NCI-H345 treated with DMSO at 0.1 percent for 48 hours (cell line): ENCODE measurements around the gene RHBDF2.

Source experiments
- DNase-seq: peaks from one replicate; lab custom pipeline; 2025; ENCODE audit not compliant: unreplicated experiment; lab: John Stamatoyannopoulos, UW

The RHBDF2 gene

DNA sequence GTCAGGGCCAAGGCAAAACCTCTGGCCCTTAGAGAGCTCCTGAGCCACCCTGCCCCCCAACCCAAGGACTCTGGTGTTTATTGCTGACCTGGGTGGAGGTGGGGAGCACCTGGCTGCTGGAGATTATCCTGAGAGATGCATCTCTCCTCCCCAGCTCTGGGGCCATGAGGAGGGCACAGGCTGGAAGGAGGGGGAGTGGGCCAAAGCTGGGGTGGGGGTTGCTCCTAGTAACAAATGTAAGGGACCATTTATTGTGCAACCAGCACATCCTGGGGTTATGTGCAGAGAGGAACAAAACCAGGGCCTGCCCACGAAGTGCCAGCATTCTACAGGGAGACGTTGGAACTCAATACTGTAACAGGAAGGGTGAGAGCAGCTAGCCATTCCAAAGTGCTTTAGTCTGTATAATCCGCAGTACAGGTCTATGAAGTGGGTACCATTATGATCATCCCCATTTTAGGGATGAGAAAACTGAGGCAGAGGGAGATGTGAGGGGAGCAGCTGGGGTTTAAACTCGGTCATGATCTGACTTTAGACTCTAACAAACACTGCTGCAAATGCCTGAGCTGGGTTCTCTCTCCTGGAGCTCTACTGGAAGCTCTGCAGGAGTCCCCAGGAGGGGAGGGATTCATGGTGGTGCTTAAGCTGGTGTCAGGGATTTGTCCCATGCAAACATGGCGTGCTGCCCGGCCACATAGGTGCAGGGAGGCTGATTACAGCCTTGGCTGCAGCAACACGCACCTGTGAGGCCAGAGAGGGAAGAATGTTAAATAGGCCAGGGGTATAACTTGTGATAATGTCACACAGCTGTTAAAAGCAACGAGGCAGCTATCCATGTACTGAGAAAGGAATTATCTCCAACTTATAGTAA is 1.4 kb upstream of the RHBDF2 start:
- DNase-seq = no peak

DNA sequence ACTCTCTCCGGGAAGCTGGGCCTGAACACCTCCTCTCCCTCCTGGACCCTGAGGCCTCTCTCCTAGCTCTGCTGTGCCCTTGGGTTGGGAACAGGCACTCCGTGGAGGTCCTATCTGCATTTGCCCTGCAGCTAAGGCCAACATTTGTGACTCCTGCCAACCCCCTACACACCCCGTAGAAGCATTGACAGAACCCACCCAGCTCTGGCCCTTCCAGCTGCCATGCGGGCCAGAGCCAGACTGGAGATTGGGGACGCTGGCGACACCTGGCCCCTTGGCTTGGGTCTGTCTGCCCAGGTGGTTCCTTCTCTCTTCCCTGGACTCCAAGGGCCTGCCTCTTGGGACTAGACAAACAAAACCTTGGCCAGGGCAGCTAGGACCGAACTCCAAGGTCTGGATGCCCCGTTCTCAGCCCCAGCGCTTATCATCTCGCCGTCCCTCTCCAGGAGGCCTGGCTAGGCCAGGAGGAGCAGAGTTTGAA is 644 bp upstream of the RHBDF2 start:
- DNase-seq = no peak

DNA sequence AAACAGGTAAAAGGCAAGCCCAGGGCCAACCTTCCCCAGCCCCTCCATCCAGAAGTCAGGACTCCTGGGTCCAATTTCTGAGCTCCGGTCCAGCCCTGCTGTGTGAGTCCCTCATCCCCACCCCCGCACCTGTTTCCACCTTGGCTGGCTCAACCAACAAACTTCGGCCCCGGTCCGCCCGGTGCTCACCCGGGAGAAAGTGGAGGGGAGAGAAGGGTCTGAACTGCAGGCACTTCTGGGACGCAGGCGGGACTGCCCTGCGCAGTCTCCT is 541 bp downstream of the RHBDF2 start:
- no peak for DNase-seq

DNA sequence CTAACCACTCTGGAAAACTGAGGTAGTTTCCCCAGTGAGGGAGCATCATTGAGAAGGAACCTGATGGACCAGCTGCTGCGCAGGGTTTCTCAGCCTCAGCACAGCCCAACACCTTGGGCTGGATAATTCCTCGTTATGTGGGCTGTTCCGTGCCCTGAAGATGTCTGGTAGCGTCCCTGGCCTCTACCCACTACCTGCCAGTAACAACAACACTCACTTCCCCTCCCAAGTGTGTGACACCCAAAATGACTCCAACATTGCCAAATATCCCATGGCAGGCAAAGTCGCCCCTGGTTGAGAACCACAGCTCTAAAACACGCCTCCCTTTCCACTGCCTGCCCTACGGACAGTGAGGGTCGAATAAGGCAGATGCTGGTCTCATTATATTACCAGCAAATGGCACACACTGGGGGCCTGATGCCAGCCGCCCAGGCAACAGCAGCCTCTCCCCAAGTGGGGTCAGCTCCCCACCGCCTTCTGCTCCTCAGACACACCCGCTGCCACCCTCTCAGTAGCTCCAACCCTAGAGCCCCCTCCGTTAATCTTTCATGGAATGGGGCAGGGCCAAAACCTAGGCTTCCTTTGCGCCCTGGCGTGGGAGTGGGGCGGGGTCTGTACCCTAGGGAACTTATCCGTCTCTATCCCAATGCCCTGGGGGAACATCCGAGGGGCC is 1.0 kb downstream of the RHBDF2 start:
- DNase-seq = no peak

DNA sequence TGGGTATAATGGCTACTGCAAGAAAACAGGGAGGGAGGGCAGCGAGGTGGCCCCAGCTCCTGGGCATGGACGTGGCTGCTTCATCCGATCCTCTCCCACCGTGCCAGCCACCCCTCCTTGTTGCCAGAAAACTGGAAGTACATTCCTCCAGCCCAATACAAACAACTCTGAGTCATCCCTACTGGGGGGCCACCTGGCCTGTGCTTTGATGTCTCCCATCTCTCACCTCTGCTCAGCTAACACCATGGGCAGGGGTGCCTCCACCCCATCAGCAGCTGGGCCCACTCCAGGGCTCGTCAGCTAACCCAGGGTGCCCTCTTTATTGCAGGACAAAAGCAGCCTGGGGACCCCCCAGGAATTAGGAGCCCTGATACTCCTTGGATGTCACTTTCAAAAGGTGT is 2.0 kb downstream of the RHBDF2 start:
- no peak for DNase-seq

DNA sequence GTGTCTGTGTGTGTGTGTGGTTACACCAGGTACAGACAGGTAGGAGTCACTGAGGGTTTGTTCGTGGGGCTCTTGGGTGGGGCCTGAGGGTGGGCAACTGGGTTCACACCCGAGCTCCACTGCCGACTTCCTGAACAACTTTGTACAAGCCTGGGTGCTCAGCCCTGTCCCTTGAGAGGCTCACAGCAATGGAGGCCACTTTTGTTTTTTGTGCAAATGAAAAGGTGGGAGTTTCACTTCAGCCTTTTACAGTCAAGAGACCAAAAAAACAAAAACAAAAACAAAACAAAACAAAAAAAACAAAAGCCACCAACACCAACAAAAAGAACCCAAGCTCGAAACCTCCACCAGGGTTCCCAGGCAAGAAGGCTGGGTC is 2.4 kb downstream of the RHBDF2 start:
- DNase-seq = no peak

DNA sequence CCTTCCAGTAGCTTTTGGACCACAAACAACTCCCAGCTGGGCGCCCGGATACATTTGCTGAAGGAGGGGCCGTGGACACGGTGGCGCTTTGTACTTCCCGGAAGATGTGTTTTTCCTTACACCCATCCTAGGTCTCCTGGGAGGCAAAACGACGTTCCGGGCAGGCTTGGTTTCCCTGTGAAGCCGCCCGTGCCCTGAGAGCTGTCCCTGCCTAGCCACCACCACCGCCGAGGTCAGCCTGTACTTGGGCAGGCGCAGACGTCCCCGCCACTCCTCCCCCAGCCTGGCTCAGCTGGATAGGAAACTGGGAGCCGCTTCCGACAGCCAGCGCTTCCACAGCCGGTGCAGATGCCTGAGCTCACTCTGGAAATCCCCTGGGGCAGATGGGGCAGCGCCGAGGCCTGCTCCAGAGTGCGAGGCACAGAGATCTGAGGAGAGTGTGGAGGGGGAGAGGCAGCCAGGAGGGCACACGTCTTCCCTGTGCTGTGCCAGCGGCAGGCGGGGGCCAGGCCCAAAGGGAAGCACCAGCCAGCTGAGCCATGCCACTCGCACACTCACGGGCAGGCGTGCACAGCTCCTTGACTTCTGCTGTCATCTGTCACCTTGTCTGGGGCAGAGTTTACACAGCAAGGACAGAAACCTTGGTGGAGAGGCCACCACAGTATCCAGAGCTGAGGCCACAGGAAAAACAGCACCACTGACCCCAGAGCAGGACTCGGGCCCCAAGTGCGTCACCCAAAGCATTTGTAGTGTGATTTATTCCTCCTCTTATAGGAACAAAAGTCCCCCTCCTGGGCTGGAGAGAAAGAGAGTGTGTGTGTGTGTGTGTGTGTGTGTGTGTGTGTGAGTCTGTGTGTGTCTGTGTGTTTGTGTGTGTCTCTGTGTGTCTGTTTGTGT is 3.0 kb downstream of the RHBDF2 start:
- DNase-seq = no peak

DNA sequence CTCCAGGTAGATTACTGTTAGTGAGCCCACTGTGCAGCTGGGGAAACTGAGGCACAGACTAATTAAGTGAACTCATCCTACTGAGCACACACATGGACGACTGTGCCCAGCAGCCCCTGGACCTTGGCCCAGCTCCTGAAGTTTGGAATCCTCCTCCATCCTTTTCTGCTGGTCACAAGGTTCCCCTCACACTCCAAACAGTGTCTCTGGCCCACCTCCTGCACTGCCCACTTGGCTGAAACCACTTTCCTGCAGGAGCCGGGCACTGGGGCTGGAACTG is 3.6 kb downstream of the RHBDF2 start:
- DNase-seq = no peak

DNA sequence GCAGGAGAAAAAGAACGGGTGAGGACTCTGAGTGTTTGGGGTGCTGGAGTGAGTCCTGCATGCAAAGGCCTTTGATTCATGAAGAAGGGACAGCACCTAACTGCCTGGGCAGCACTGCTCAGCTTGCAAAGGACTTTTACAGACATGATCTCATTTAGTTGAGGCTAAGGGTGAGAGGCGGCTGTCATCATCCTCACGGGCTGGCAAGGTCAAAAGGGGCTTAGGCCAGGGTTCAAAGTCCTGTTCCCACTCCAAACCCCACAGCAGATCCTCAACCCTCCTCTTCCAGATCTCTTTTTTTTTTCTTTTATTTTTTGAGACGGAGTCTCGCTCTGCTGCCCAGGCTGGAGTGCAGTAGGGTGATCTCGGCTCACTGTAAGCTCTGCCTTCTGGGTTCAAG is 4.8 kb downstream of the RHBDF2 start:
- DNase-seq = no peak

DNA sequence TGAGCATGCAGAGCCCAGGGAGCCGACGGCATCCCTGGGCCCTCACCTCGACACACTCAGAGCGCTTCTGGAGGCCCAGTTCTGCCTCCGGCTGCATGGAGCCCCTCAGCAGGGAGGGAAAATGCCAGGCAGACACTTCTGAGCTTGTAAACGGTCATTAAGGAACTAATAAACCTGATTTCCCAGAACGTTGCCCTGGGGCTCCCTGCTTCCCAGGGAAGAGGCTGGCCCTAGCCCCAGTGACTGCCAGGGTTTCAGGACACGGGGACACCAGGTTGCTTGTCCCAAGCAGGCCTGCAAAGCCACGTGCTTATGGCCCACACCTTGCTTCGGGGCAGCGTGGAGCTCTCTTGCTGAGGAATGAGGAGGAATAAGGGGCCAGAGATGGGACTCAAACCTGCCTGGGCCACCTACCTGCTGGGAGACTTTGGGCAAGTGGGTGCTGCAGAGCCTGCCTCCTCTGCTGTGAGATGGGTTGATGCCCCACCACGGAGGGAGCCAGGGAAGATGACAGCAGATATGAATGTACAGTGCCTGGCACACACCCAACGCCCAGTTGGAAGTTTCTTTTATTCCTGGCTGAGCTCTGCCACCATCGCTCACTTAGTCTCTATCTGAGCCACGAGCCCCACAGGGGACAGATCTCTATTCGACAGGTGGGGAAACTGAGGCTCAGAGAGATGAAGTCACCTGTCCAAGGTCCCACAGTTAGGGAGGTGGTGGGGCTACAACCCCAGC is 5.4 kb downstream of the RHBDF2 start:
- DNase-seq = no peak

DNA sequence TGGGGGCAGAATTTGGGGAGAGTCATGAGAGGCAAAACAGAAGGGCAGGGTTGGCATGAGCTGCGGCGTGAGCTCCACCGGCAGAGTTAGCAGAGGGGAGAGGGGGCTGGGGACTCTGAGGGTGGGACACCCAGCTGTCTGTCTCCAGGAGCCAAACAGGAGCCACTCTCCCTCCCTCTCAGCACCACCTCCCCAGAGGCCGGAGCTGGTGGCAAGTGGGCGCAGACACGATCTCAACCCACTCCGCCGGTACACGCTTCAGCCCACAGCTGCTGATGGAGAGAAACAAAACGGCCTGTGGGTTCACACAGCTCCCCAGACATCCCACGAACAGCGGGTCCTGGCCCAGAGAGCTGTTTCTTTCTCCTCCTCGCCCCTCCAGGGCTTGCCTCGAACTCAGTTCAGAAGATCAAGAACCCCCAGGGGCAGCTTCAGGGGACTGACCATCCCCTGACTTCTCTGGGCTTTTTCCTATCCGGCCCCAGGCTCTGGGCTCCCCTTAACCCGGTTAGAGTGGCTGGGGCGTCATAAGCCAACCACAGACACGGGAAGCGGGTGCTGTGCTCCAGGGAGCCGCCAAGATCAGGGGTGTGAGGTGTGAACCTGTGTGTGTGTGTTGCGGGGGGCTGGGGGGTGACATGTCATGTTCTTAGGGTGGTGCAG is 7.6 kb downstream of the RHBDF2 start:
- no peak for DNase-seq

DNA sequence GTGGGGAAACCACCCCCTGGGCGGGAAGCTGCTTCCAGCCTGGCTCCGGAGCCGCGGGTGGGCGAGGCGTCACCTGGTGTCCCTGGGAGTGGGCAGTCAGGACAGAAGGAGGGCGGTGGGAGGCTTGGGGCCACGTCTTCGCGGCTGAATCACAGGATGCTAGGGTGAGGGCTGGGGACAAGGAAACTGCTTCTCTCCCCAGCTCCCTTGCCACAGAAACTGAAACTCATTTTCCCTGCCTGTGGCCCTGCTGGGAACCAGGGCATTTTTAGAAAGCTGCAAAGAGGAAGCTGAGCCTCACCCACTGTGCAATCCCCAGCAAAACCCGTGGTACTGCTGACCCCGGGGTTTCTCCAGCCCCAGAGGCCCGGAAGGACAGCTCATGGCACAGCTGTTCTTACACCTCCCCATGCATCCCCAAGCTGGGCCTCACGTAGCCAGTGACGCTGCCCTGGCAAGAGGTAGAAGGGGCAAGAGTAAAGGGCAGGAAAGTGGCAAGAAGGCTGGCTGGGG is 8.2 kb downstream of the RHBDF2 start:
- DNase-seq = no peak

DNA sequence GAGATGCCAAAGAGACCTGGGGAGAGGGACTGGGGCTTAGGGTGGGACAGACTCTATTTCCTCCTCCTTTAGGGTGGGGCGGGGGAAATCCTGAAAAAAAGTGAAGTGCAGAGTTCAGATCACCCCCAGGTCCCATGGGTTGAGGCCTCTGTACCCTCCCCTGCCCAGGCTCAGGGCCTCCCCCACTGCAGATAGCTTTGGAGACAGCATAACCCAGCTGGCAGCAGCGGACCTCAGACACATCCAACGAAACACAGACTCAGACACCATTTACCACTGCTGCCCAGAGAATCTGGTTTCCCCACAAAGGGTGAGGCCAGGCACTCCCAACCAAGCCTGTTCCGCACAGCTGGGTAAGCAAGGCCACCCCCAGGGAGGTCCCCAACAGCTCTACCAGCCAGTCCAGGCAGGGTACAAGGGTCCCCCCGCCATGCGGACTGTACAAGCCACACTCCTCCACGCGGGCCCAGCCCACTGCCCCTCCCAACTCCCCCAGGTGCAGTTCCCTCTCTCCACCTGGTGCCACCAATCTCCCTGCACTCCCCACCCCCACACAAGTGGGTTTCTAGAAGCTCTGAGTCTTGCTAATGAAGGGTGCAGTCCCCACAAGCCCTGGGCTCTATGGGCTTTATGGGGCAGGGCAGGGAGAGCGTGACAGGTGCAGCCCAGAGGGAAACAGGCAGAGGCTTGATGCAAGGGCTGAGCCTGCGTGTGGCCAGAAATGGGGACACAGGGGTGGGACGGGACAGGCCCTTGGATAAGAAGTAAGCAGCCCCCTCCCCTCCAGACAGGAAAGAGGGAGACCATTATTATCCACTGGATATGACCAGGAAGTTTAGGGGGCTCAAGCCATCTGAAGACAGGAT is 8.9 kb downstream of the RHBDF2 start:
- no peak for DNase-seq

DNA sequence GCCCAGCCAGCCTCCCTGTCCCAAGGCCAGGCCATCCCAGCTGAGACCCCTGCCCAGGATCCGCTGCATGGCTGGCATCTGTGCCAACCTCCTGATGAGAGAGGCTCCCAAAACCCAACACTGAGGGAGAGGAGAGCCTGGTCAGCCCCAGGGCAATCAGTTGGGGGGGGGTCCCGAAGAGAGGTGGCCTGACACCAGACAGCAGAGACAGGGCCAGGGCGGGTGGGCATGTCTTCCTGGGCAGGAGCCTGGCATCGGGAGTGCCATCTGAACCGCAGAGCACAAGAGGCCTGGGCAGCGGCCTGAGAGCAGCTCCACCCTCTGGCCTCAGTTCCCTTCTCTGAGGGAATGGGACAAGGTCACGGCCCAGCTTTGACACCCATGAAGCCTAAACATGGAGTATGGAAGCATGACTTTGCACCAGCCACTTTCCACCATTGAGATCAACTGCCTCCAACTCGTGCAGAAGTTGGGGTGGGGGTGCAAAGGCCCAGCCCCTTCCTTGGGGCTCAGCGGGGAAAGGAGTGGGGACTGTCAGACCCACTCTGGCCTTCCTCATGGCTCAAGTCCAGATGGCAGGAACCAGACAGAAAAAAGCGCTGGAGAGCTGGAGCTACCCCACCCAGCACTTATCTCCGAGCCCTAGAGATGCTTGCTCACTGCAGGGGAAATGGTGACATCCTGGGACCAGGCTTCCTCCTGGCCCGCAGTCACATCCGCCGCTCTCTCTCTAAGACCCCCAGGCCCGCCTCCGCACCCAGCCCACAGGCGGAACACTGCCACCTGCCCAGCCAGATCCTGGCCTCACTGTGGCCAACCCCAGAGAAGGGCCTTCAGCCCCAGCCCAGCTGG is 9.7 kb downstream of the RHBDF2 start:
- no peak for DNase-seq

DNA sequence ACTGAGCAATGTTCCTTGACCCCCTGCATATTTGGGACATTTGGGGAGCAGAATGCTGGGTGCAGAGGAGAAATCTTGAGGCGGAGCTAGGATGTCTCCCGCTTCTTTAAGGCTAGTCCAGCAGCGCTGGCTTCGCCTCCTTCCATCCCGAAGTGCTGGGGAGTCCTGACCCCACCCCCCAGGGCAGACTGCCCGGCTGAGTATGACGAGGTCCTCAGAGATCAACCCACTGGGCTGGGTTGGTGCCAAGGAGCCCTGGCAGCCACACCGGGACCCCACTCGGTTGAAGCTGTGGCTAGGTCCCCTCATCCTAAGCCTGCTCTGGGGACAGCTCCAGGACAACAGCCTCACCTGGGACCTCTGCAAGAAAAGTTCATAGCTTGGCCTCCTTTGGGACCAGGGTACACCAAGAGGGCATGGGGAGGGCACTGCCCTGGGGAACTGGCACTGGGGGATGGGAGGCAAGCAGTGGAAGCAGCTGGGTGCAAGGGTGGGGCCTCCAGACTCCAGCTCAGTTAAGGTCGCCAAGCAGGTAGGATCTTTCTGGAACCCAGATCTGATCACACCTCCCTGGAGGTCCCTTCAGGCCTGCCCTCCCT is 11.0 kb downstream of the RHBDF2 start:
- no peak for DNase-seq

DNA sequence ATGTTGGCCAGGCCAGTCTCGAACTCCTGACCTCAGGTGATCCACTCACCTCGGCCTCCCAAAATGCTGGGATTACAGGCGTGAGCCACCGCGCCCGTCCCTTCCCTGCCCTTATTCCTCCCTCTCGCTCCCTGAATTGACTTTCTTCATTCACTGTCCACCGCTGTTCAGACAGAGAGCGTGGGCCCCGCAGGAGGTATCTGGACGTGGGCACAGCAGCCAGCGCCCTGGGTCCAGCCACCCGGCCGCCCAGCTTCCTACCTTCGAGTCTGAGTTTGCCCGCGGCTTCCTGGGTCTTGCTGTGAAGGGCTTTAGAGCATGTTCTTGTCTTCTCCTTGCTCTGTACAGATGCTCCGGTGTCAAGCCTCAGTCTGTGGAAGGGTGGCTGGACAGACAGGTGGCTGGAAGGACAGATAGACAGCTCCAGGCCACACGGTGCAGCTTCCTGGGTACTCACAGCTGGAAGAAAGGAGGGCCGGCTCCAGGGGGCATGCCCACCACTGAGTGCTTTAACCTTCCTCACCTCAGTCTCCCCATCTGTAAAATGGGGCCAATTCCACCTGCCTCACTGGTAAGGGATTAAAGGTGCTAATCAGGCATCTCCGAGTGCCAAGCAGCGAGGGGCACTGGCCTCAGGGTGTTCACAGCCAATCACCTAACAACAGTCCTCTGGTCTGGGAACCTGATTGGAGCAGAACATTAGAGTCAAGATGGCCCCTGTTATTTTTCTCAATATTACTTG is 13.6 kb downstream of the RHBDF2 start:
- DNase-seq = no peak

DNA sequence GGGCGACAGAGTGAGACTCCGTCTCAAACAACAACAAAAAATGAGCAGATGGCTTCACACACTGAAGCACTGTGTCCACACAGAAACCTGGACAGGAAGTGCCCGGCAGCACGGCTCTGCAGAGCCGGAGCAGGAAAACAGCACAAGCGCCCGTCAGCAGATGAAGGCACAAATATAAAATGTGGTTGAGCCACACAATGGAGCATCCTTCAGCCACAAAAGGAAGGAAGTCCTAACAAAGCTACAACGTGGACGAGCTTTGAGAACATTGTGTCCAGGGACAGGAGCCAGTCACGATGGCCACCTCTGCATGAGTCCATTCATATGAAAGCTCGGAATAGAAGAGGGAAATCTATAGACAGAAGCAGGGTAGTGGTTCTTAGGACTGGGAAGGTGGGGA is 15.7 kb downstream of the RHBDF2 start:
- no peak for DNase-seq
